HG03139 (cell line): ENCODE measurements around the gene RCOR1.
"Not testable (repeated sequence)": the region's sequence is repeated elsewhere in the genome, so short reads cannot be mapped to it uniquely, and the experiment has no call there.

ENCODE experiments used
- ATAC-seq: cut with Tn5 transposase; IDR thresholded peaks from one replicate; pipeline ENCODE4 v1.9.1; 2021; ENCODE audit not compliant: unreplicated experiment

The RCOR1 gene

DNA sequence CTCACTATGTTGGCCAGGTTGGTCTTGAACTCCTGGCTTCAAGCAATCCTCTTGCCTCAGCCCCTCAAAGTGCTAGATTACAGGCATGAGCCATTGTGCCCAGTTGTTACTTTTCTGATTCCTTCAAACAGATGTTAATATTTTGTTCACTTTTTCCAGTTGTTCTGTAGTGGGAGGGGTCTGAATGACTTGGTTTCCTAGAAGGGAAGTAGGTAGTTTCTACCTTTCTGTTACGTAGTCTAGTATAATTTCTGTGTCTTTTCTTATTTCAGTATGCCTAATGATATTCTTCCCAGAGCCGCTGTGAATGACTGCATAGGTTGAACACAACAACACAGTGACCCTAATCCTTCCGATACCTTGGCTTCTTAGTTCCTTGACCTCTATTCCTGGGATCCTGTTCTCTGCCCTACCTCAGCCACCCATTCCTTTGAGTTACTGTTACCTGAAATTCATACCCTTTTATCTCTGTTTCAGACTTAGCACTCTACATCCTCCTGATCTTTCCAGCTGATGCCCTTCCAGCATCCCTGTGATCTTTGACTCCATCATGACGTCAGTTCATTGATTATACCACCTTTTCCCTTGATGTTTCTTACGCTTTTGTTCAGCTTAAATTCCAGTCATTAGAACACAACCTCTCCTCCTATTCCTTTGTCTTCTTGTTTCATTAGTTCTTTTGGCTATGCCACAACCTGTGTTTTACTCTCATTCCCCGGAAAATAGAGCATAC is 33.3 kb downstream of the RCOR1 start:
- ATAC-seq = no peak

- ATAC-seq = no peak
These were observed 34.1 kb downstream of the RCOR1 start for GRCh38 chr14:102626530-102626929.

- ATAC-seq = no peak
These were observed 36.6 kb downstream of the RCOR1 start for GRCh38 chr14:102629011-102629444.

DNA sequence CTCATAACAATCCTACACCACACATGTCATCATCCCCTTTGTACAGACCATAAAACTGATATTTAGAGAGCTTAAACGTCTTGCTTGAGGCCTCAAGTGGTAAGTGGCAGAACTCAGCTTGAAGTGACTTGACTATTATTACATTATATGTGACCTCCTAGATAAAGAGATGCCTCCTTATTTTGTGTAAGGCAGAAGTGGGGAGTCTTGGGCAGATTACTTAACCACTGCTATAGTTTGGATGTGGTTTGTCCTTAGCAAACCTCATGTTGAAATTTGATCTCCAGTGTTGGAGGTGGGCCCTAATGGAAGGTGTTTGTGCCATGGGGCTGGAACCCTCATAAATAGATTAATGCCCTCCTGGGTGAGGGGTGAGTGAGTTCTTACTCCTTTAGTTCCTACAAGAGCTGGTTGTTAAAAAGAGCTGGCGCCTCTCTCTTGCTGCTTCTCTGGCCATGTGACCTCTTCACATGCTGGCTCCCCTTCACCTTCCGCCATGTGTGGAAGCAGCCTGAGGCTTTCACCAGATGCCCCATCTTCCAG is 37.4 kb downstream of the RCOR1 start:
- no peak for ATAC-seq

- no peak for ATAC-seq
These were observed 38.0 kb downstream of the RCOR1 start for GRCh38 chr14:102630405-102630804.

DNA sequence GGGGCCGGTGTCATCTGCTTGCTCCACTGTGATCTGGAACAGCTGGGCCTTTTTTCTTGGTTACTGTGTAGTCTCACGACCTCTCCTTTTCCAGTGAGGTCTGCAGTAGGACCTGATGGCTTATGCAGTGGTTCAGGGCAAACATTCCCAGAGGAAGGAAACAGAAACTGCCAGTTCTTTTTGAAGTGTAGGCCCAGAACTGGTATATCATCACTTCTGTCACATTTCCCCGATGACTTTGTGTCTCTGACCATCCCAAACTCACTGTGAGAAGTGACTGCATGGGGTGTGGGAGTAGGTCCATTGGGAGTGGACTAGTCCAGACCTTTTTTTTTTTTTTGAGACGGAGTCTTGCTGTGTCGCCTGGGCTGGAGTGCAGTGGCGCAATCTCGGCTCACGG is 38.4 kb downstream of the RCOR1 start:
- no peak for ATAC-seq

DNA sequence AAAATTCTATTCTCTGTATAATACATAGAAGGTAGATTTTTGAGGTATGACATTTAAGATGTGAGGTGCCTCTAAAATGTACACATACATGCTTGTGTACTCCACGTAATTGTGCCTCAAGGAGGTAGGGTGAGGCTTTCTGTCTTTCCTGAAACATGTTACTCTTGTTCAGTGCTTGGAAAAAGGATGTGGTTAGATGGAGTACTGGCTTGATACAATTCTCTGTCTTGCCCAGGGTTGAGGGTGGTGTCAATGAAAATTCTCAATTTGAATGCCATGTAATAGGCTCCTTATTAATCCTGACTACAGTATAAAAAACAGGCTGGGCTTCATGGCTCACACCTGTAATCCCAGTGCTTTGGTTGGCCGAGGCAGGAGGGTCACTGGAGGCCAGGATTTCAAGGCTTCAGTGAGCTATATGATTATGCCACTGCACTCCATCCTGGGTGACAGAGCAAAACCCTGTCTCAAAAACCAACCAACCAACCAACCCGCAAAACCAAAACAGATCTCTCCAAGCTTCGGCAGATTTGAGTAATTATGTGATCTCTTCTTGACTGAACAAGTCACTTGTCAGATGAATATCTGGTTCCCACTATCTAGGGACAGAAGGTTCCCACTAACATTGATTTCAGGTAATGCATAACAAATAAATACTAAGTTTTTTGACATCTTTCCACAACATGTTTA is 41.6 kb downstream of the RCOR1 start:
- ATAC-seq = no peak

- not testable (repeated sequence) for ATAC-seq
These were observed 47.2 kb downstream of the RCOR1 start for GRCh38 chr14:102639611-102640010.

- ATAC-seq = no peak
These were observed 52.1 kb downstream of the RCOR1 start for GRCh38 chr14:102644523-102644922.

- no peak for ATAC-seq
These were observed 53.4 kb downstream of the RCOR1 start for GRCh38 chr14:102645746-102646440.

GRCh38 chr14:102646615-102647014 is 54.2 kb downstream of the RCOR1 start:
- ATAC-seq = no peak

DNA sequence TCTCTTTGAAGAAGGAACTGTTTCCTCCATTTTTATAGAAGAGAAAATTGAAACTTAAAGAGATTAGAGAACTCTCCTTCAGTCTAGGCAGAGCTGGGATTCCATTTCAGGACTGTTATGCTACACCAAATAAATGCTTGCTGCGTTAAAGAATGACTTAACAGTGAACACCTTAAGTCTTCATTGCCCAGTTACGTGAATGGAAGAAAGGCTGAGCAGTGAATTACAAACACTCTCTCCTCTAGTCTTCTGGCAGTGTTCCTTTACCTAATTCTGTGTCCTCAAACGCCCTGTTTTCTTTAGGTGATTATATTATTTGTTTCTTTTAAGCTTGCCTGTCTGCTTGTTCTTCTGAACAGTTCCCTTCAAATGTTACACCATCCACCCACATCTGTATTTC is 59.7 kb downstream of the RCOR1 start:
- ATAC-seq = no peak

- no peak for ATAC-seq
These were observed 61.8 kb downstream of the RCOR1 start for GRCh38 chr14:102654298-102654697.

DNA sequence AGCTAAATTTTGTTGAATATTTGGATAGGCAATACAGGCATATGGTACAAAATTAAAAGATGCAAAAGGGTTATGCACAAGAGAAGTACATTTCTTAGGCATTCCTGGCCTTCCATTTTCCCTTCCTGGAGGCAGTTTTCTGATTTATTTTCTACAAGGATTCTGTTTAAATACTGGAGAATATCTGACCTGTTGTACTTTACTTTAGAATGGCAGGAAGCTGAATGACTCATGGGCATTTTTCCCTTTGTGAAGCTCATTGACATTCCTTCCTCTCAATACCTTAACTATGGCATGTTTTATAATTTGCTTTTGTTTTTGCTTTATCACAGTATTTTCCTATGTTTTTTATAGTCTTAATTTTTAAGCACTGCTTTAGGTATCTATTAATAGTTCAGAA is 62.7 kb downstream of the RCOR1 start:
- ATAC-seq = no peak

DNA sequence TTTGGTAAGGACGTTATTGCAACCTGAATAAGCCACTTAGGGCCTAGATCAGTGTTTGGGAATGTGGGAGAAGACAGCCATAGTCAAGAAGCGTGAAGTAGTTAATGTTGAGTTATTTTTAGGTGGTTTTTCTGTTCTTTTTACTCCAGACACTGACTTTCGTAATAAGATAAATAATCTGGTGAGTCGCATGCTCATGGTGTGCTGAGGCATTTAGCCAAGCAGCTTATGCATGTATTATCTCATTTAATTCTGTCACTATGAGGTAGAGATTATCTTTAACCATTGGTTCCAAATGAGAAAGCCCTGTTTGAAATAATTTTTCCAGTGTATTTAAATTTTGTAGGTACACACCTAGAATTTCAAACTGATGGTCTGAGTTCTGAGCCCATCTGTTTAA is 67.3 kb downstream of the RCOR1 start:
- no peak for ATAC-seq

GRCh38 chr14:102661614-102662013 is 69.2 kb downstream of the RCOR1 start:
- ATAC-seq = no peak

DNA sequence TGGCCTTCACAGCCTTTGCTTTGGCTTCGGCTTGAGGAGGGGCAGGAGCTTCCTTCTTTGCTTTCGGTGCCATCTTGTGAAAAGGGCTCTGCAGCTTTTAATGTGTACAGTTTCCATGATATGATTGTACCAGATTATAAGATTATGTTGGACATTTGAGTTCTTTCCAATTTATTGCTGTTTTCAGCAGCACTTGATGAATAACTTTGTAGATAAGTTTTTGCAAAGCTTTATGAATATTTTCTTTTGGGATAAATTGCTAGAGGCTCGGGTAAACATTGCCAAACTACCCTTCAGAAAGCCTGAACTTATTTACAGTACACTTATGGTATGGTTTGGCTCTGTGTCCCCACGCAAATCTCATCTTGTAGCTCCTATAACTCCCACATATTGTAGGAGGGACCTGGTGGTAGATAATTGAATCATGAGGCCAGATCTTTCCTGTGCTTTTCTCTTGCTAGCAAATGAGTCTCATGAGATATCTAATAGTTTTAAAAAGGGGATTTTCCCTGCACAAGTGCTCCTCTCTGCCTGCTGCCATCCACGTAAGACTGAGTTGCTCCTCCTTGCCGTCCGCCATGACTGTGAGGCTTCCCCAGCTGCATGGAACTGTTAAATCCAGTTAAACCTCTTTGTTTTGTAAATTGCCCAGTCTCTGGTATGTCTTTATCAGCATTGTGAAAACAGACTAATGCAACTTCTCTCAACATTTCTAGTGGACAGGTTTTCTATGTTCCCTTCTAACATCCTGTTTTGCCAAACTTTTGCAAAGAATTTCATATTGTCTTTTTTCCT is 70.4 kb downstream of the RCOR1 start:
- no peak for ATAC-seq

- no peak for ATAC-seq
These were observed 71.0 kb downstream of the RCOR1 start for GRCh38 chr14:102663440-102663839.

GRCh38 chr14:102665621-102666020 is 73.2 kb downstream of the RCOR1 start:
- ATAC-seq = no peak

DNA sequence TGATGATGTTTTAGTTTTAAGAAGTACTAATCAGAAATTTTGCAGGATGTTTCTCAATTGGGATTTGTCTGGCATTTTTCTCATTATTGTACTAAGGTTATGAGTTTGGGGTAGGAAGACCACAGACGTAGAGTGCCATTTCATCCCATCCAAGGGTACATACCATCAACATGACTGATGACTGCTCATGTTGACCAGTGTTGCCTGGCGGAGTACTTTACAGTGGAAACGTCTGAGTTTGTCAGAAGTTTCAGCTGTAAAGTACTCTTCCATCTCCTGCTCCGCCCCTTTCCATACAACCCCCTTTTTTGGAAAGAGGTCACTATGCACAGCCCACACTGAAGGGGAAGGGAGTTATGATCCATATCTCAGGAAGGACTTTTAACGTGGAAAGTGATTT is 74.2 kb downstream of the RCOR1 start:
- no peak for ATAC-seq

GRCh38 chr14:102667703-102668102 is 75.3 kb downstream of the RCOR1 start:
- no peak for ATAC-seq
